Subcutaneous adipose tissue (tissue), 4 donors: ENCODE data around the gene ZW10. TPM values are rescaled to one million over a fixed set of nuclear protein-coding genes. Genes with fewer than 3 reads are reported as not detected.

Experiments used
- CTCF ChIP-seq: fragments of 450-650 bp; IDR thresholded peaks from one replicate; pipeline ENCODE4 v1.5.1; 2016; ENCODE audit warnings: low read depth, mild to moderate bottlenecking, control low read depth, antibody characterized with exemption, moderate library complexity
- total RNA-seq, 4 donors: library from RNA; depleted of rRNA; stranded (reverse); fragments of >200 nt; gene quantifications; one replicate each; pipeline ENCODE4 v1.1.0, GENCODE V29; 2016

The ZW10 gene
- total RNA-seq, 4 donors from 2014 or later: 12.6 to 17.4 (median 13.6) TPM

GRCh38 chr11:113736323-113736722 is 37.2 kb downstream of the ZW10 start:
- no peak for TF ChIP-seq CTCF

GRCh38 chr11:113732092-113732491 is 41.4 kb downstream of the ZW10 start:
- TF ChIP-seq CTCF: no peak

- TF ChIP-seq CTCF: no peak
Measured at GRCh38 chr11:113730887-113731726, 42.4 kb downstream of the ZW10 start.

GRCh38 chr11:113729456-113729855 is 44.0 kb downstream of the ZW10 start:
- no peak for TF ChIP-seq CTCF

- TF ChIP-seq CTCF: no peak
Measured at GRCh38 chr11:113728814-113729213, 44.7 kb downstream of the ZW10 start.

- TF ChIP-seq CTCF: no peak
Measured at GRCh38 chr11:113725913-113726312, 47.6 kb downstream of the ZW10 start.

- no peak for TF ChIP-seq CTCF
Measured at GRCh38 chr11:113725407-113725806, 48.1 kb downstream of the ZW10 start.
